Prostate gland (tissue), 2 donors: Measurements from ENCODE around the gene ZBTB16. TPM values are rescaled to one million over a fixed set of nuclear protein-coding genes. Genes with fewer than 3 reads are reported as not detected.

Source experiments
- DNase-seq: peaks from one replicate; pipeline ENCODE4 v3.0.0-alpha.2; 2019; ENCODE audit warnings: low spot score
- H3K27ac ChIP-seq, 2 donors: fragments of 200-600 bp; sonication (generic); 2 replicates each; pipeline ENCODE4 v1.5.1; 2017 to 2019
- H3K27me3 ChIP-seq: fragments of 200-600 bp; sonication (generic); replicated peaks from 2 replicates; pipeline ENCODE4 v1.5.1; 2019; ENCODE audit not compliant: insufficient read depth
- H3K36me3 ChIP-seq, 2 donors: fragments of 200-600 bp; sonication (generic); 1 replicate in 1 of 2; 2 replicates in 1 of 2; pipeline versions ENCODE4 v1.5.1 to v1.8.1; 2017 to 2019
- H3K4me1 ChIP-seq: fragments of 200-600 bp; sonication (generic); replicated peaks from 2 replicates; pipeline ENCODE4 v1.5.1; 2019
- H3K4me3 ChIP-seq, 2 donors: fragments of 200-600 bp; sonication (generic); 2 replicates each; pipeline ENCODE4 v1.5.1; 2017 to 2019
- H3K9me3 ChIP-seq: fragments of 200-600 bp; sonication (generic); 2 replicates; pipeline ENCODE4 v1.5.1; 2017
- POLR2A ChIP-seq: fragments of 450-650 bp; IDR thresholded peaks from one replicate; pipeline ENCODE4 v1.6.1; 2016; ENCODE audit warnings: antibody characterized with exemption, mild to moderate bottlenecking
- POLR2AphosphoS5 ChIP-seq: sonication (generic); formaldehyde crosslinking; IDR thresholded peaks from one replicate; pipeline ENCODE4 v1.6.1; 2017; ENCODE audit warnings: antibody characterized with exemption
- WGBS: methylation state at CpG from one replicate; pipeline ENCODE4 v1.1.5; 2018; 5-methylcytosine and 5-hydroxymethylcytosine counted together
- intact Hi-C: fragments of 100-400 bp; cut with DNase I; formaldehyde crosslinking; loops from one replicate; pipeline ENCODE4 v1.14.2; 2022
- total RNA-seq, 2 donors: library from RNA; depleted of rRNA; stranded (reverse); fragments of >200 nt; gene quantifications; one replicate each; pipeline ENCODE4 v1.1.0, GENCODE V29; 2016
- TF ChIP-seq, protein P1 (sequence below), 4 experiments: fragments of 200-600 bp in 2 of 4; fragments of 450-650 bp in 2 of 4; sonication (generic) in 2 of 4; IDR thresholded peaks; 1 replicate in 3 of 4; 2 replicates in 1 of 4; pipeline ENCODE4 v1.5.1; 2016 to 2019; ENCODE audit warnings: antibody characterized with exemption in 4 of 4, mild to moderate bottlenecking in 2 of 4, moderate library complexity in 2 of 4

Gene ZBTB16
- total RNA-seq, 2 donors from 2014 or later = 171 to 230 TPM

DNA sequence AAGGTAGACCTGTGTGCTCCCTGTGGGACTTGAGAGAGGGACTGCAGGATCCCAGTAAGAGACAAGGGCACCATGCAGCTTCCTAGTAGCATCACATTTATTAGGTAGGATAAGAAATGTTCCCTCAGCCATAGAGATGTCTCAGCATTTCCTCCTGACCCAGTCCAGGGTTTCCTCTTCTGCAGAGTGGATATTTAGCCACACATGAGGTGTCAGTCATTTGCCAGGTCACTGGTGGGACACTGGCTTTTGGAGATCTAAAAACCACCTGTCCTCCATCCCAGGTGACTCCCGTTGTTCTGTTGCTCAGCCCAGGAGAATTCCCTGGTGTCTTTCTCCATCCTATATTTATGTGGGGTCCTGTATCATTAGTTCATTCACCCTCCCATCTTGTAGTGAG lies 119.1 kb downstream of the ZBTB16 start:
- H3K9me3 ChIP-seq = no peaks in the 10 kb centered on the region
- H3K27me3 ChIP-seq = no peaks in the 10 kb centered on the region
- DNase-seq = no peak
- 60% methylated on average over 1 of the region's 1 CpG for WGBS
- intact Hi-C loops = loop anchor here (1.0 kb wide), 1 partner anchor 16 kb away; no protein-coding TSS in a partner anchor
- TF ChIP-seq, protein P1, sequence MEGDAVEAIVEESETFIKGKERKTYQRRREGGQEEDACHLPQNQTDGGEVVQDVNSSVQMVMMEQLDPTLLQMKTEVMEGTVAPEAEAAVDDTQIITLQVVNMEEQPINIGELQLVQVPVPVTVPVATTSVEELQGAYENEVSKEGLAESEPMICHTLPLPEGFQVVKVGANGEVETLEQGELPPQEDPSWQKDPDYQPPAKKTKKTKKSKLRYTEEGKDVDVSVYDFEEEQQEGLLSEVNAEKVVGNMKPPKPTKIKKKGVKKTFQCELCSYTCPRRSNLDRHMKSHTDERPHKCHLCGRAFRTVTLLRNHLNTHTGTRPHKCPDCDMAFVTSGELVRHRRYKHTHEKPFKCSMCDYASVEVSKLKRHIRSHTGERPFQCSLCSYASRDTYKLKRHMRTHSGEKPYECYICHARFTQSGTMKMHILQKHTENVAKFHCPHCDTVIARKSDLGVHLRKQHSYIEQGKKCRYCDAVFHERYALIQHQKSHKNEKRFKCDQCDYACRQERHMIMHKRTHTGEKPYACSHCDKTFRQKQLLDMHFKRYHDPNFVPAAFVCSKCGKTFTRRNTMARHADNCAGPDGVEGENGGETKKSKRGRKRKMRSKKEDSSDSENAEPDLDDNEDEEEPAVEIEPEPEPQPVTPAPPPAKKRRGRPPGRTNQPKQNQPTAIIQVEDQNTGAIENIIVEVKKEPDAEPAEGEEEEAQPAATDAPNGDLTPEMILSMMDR (IDR thresholded peaks at IDR 0.05) = no peak
- no peak for TF ChIP-seq POLR2A
- no peak for TF ChIP-seq POLR2AphosphoS5
- peaks cover 56% of the 10 kb centered on the region for H3K4me1 ChIP-seq
- H3K27ac ChIP-seq = peak overlapping the region; percentile 99
- no peaks in the 10 kb centered on the region for H3K36me3 ChIP-seq
- H3K4me3 ChIP-seq = no peak overlapping the region

DNA sequence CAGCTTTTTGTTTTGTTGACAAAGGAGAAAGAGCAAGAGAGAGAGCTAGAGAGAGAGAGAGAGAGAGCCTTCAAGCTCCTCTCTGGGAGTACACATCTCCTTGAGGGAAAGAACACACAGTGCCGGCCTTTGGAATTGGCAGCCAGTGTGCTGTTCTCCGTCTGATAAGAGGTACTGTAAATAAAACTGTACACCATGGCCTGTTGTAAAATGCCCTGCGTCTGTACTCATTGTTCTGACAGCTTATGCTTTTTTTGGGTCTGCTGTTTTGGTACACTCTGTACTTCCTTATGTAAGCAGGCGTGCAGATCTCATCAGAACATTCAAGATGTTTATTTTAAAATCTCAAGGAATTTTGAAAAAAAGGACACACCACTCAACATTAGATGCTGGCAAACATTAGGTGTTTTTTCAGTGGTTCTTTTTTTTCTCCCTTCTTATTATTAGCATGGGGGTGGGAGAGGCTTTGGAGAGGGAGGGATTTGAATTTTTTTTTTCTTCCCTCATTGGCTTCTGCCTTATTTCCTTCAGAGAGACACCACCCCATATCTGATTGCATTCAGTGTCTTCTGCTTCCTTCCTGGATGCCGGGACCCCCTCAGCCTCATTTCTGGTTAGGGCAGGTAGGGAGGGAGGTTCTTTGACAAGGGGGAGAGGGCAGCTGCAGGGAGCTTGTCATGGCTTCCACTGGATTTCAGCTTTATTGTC lies 119.9 kb downstream of the ZBTB16 start:
- Histone ChIP-seq H3K27ac (peak overlapping the region; percentile 99), H3K36me3 (no peaks in the 10 kb centered on the region), H3K27me3 (no peaks in the 10 kb centered on the region), H3K9me3 (no peaks in the 10 kb centered on the region), H3K4me1 (peaks cover 56% of the 10 kb centered on the region), H3K4me3 (peak overlapping the region; percentile 21 to 36)
- DNase-seq = peak; percentile 96
- 0% methylated on average over 5 of the region's 5 CpGs for WGBS
- intact Hi-C loops = loop anchor here (1.0 kb wide), 1 partner anchor 17 kb away; no protein-coding TSS in a partner anchor
- peak; percentile 100 for TF ChIP-seq POLR2AphosphoS5
- TF ChIP-seq, protein P1 (IDR thresholded peaks at IDR 0.05) = peak in 1 of 4 experiments; percentile 40
- peak; percentile 44 for TF ChIP-seq POLR2A

DNA sequence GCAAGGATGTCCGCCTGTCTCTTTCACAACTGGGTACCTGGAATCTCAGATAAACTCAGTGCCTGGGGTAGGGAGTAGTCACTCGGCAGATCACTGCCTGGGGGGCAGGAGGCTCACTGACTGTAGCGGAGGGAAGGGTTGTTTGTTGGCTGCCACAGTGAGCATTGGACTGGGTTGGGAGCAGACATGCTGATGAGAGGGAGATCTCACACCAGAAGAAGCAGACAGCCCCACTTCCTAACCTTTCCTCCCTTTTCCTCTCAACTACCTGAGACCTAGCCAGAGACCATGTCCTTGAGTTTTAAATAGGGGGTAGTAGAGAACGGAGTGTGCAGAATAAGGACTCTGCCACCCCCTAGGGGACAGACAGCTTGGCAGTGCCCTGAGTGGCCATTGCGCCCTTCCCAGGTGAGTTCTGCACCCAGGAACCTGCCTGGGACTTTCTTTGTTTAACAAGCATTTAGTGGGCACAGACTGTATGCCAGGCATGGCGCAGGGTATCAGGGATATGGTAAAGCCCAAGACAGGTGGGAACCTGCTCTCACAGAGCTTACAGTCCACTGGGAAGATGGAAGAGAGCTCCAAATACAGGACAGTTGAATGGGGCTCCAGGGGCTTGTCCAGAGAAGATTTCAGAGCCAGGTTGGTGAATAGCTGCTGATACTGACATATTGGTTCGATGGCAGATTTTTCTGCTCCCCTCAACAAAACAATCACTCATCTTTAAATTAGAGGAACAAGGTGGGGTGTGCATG lies 121.0 kb downstream of the ZBTB16 start:
- no peak for TF ChIP-seq POLR2A
- TF ChIP-seq, protein P1 (IDR thresholded peaks at IDR 0.05) = peak in 3 of 4 experiments; percentile 54 to 83 (median 73)
- intact Hi-C loops = loop anchor here (5.0 kb wide), 1 partner anchor 118 kb away; no protein-coding TSS in a partner anchor
- 54% methylated on average over 7 of the region's 7 CpGs for WGBS
- H3K4me1 ChIP-seq = peaks cover 54% of the 10 kb centered on the region
- peak overlapping the region; percentile 21 to 36 for H3K4me3 ChIP-seq
- H3K27me3 ChIP-seq = no peaks in the 10 kb centered on the region
- DNase-seq = peak; percentile 63
- H3K9me3 ChIP-seq = no peaks in the 10 kb centered on the region
- H3K27ac ChIP-seq = peak overlapping the region; percentile 99
- no peaks in the 10 kb centered on the region for H3K36me3 ChIP-seq

DNA sequence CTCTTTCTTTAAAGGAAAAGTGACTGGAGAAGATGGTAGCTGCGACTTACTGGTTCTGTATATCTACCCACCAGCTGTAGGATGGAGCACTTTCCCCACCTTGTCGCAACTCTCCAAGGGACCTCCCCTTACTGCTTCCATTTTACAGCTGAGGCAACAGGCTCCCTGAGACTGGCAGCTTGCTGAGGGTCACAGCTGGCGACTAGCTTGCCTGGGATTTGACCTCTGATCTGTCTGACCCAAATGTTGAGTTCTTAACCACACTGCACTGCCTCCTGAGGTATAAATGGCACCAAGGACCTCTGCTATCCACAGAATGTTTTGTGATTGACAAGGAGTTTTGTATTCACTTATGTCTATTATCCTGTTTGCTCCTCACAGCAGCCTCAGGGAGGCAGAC lies 121.7 kb downstream of the ZBTB16 start:
- no peaks in the 10 kb centered on the region for H3K36me3 ChIP-seq
- peaks cover 51% of the 10 kb centered on the region for H3K4me1 ChIP-seq
- H3K27me3 ChIP-seq = no peaks in the 10 kb centered on the region
- no peak overlapping the region for H3K4me3 ChIP-seq
- no peaks in the 10 kb centered on the region for H3K9me3 ChIP-seq
- intact Hi-C loops = loop anchor here (5.0 kb wide), 1 partner anchor 119 kb away; no protein-coding TSS in a partner anchor
- peak overlapping the region; percentile 99 for H3K27ac ChIP-seq
- TF ChIP-seq, protein P1 (IDR thresholded peaks at IDR 0.05) = no peak
- no peak for TF ChIP-seq POLR2AphosphoS5
- WGBS = 88% methylated on average over 3 of the region's 3 CpGs
- DNase-seq = no peak
